Pons (tissue), 1 donor: ENCODE results near the gene TEX101.
"Not testable (repeated sequence)": the region's sequence is repeated elsewhere in the genome, so short reads cannot be mapped to it uniquely, and the experiment has no call there.

Experiments
- DNase-seq: peaks from one replicate; pipeline ENCODE4 v3.0.0-alpha.2; 2016; ENCODE audit warnings: low spot score

Gene TEX101

DNA sequence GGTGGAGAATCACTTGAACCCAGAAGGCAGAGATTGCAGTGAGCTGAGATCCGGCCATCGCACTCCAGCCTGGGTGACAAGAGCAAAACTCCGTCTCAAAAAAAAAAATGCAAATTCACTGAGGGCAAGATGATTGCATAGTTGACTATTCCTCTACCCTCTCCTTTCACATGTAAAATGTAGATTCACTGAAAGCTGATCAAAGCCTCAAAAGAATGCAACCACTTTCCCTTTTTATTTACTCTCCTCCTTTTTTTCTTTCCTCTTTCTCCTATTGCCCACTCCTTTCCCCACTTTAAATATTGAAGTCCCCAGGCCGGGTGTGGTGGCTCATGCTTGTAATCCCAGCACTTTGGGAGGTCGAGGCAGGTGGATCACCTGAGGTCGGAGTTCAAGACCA, 6.3 kb downstream of the TEX101 start:
- no peak for DNase-seq

DNA sequence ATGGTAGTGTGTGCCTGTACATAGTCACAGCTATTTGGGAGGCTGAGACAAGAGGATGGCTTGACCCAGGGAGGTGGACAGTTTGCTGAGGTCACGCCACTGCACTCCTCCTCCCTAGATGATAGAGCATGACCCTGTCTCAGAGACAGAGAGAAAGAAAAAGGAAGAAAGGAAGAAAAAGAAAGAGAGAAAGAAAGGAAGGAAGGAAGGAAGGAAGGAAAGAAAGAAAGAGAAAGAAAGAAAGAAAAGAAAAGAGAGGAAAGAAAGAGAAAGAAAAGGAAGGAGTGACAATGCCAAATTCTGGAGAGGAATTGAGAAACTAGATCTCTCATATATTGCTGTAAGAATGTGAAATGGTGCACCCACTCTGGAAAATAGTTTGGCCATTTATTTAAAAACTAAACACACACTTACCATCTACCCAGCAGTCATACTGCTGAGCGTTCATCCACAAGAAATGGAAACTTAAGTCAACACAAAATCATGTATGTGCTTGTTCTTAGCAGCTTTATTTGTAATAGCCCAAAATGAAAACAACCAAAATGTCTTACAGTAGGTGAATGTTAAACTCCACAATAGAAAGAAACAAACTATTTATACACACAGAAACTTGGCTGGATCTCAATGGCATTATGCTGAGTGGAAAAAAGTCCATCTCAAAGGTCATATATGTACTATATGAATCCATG, 7.5 kb downstream of the TEX101 start:
- DNase-seq = no peak

DNA sequence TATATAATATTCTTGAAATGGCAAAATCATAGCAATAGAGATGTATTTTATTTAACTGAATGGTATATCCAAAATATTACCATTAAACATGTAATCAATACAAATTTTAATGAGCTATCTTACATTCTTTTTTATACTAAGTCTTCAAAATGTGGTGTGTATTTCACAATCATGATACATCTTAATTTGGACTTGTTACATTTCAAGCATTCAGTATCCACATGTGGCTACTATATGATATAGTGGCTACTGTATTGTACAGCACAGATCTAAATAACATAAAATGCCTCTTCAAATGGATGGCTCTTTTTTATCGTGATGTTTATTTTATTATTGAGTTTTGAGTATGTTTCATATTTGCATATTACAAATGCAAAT, 8.0 kb downstream of the TEX101 start:
- no peak for DNase-seq

DNA sequence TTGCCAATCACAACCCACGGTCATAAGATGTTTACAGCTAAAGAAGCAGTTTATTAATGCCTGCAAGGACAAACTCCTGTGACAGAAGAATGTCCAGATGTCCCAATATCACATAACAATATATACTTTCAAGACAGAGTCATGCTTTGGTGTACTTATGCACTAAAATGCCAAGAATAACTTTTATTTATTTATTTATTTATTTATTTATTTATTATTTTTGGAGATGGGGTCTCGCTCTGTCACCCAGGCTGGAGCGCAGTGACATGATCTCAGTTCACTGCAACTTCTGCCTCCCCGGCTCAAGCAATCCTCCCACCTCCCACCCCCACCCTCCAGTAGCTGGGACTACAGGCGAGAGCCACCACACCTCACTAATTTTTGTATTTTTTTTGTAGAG, 9.1 kb downstream of the TEX101 start:
- DNase-seq = no peak

DNA sequence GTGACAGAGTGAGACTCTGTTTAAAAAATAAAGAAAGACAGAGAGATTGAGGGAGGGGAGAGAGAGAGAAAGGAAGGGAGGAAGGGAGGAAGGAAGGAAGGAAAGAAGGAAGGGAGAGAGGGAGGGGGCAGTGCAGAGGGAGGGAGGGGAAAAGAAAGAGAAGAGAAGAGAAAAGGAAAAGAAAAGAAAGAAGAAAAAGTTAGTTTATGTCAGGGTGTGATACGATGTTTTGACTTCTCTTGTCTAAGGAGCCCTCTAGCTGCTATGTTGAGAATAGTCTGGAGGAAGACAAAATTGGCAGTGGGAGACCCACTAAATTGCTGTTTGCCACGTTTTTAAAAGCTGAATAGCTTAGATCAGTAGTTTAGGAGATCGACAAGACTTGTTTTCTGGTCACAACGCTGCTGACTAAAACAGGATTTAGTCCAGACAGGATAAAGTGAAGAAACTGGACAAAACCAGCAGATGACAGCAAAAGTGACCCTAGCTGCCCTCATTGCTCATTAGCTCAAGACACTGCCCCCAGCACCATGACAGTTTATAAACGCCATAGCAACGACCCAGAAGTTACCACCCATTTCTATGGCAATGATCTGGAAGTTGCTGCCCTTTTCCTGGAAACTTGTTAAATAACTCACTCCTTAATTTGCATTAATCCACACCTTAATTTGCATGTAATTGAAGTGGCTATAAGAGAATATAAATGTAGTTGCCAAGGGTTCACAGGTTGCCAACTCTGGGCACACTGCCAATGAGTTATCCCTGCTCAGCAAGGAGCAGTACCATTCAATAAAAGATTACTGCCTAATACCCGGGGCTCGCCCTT, 11.1 kb downstream of the TEX101 start:
- peak; percentile 10 for DNase-seq

DNA sequence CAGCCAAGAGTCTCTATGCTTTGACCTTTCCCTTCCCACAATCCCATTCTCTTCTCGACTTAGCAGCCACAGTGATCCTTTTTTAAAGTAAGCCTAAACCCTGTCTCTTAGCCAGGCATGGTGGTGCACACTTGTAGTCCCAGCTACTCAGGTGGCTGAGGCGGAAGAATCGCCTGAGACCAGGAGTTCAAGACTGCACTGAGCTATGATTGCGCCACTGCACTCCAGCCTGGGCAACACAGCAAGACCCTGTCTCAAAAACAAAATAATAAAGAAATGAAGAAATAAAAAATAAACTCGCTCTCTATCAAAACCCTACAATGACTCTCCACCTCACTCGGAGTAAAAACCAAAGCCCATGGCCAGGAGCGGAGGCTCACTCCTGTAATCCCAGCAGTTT, 14.7 kb downstream of the TEX101 start:
- DNase-seq = no peak

DNA sequence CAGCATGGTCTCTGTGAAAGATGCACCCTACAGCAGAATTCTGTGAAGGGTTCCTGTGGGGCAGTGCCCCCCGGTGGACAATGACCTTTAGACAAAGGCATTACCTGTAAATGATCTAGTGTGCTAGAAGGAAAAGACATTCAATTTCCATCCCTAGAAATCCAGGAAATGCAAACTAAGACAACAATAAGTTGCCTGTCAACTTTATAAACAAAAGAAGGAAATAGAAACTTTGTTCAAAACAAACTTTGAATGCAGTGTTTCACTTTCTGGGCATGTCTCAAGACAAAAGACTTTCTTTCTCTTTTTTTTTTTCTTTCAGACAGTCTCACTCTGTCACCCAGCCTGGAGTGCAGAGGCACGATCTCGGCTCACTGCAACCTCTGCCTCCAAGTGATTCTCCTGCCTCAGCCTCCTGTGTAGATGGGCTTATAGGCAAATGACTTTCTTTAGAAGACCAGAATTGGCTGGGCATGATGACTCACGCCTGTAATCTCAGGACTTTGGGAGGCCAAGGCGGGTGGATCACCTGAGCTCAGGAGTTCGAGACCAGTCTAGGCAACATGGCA, 15.5 kb downstream of the TEX101 start:
- no peak for DNase-seq

DNA sequence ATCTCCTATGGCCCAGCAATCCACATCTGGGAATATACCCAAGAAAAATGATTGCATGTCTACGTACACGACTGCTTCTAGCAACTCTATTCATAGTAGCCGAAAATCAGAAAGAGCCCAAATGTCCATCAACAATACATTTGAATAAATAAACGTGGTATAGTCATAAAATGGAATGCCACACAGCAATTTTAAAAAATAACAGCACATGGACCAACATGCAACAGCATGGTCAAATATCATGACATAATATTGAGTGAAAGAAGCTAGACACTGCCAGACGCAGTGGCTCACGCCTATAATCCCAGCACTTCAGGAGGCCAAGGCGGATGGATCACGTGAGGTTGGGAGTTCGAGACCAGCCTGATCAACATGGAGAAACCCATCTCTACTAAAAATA, 16.3 kb downstream of the TEX101 start:
- DNase-seq = no peak

DNA sequence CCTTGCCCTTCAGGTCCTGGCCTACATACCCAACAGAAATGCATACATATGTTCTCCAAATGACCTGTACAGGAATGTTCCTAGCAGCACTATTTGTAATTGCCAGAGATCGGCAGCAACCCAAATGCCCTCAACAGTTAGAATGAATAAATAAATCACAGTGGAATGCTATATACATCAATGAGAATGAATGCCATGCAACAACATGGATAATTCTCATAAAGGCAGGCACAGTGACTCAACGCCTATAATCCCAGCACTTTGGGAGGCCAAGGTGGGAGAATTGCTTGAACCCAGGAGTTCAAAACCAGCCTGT, 18.6 kb downstream of the TEX101 start:
- no peak for DNase-seq

DNA sequence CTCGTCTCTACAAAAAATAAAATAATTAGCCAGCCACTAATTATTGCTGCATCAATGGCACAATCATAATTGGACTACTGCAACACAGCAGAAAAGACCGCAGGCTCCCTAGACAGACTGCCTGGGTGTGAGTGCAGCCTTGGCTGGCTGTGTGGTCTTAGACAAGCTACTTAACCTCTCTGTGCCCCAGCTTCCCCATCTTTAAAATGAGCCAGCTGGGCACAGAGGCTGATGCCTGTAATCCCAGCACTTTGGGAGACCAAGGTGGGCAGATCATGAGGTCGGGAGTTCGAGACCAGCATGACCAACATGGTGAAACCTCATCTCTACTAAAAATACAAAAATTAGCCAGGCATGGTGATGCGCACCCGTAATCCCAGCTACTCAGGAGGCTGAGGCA, 19.0 kb downstream of the TEX101 start:
- DNase-seq = no peak

DNA sequence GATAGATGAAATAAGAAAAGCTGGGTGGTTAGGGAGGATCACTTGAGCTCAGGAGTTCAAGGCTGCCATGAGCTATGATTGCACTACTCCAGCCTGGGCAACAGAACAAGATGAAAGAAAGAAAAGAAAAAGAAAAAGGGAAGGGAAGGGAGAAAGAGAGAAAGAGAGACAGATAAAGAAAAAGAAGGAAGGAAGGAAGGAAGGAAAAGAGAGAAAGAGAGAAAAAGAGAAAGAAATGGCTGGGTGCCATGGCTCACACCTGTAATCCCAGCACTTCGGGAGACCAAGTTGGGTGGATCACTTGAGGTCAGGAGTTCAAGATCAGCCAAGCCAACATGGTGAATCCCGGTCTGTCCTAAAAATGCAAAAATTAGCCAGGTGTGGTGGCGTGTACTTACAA, 21.1 kb downstream of the TEX101 start:
- no peak for DNase-seq

DNA sequence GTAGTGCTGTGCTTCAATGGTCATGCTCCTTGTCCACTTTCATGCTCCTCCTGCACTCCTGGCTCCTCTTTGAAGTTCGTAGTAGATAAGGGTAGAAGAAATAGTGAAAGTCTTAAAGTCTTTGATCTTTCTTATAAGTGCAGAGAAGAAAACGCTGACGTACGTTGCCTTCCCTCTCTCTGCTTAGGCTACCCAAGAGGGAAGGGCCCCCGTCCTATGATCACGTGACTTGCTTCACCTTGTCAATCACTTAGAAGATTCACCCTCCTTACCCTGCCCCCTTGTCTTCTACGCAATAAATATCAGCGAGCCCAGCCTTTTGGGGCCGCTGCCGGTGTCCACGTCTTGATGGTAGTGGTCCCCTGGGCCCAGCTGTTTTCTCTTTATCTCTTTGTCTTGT, 22.6 kb downstream of the TEX101 start:
- not testable (repeated sequence) for DNase-seq

DNA sequence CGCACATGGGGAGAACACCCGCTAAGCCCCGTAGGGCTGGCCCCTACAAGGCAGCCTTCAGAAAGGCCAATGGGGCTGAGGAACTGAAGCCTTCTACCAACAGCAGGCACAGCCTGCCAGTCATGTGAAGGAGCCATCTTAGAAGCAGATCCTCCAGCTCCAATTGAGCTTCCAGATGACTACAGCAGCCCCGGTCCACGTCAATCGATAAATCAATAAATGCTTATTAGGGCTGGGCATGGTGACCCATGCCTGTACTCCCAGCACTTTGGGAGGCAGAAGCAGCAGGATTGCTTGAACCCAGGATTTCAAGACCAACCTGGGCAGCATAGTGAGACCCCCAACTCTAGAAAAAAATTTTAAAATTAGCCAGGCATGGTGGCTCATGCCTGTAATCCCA, 23.0 kb downstream of the TEX101 start:
- no peak for DNase-seq

DNA sequence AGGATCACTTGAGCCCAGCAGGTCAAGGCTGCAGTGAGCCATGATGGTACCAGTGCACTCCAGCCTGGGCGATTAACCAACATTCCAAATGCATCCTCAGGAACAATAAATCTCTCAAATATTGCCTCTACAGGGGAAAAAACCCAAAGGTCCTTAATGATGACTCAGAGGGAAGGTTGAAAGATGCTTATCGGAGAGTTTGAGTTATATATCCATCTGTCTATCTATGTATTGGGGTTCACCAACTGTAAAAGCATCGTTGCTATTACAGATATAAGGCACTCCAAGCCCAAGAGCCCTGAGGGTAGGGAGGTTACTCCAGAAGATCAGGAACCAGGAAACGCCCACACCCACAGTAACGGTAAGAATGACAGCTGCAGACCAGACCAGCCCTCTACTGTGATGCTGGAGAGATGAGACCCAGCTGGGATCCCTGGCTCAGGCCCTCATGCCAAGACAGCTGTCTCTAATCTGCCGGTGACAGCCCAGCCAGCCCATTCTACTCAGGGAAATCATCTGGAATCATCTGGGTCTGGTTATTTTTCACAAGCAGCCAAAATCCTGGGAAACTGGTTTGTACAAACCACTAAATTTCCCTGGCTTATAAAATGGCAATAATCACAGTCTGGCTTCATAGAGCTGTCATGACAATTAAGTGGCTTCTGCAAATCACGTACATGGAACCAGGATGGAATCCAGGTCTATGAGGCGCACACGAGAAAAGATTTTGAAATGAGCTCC, 23.8 kb downstream of the TEX101 start:
- no peak for DNase-seq

DNA sequence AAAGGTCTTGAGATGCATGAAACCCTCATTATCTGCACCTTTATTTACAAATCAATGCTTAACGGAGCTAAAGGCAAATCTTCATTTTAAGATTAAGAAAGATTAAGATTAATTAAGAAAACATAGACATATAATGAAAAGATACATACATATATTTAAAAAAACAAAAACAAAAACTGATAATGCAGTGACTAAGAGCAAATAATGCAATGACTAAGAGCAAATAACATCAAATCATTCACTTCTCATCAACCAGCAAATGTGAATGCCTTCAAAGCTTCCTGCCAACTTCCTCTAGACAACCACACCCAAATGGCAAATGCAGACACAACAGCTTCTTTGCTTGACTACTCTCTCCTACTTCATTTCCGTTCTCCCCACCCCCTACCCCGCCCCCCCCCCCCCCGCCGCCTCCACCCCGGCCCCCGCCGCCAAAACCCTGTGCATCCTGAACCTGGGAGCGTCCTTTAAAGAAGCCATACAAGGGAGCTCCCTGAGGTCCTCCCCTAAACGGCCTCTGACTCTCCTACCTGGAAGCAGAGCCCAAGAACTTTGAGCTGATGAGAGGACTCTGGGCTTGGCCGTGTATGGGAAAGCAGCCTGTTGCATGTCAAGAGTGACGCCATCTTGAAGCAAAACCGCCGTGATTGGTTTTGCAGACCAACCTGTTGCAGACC, 24.5 kb downstream of the TEX101 start:
- no peak for DNase-seq

DNA sequence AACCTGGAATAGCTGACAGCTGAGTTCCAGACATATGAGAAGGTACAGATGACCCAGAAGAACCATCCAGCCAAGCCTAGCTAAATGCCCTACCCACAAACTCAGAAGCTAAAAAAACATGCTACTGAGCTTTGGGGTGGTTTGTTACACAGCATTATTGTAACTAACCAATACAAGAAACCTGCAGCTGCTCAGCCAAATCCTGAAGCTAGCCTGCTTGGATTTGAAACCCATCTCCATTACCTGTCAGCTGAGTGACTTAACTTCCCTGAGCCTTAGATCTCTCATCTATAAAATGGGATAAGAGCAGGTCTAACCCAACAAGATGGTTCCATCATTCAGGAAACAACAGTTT, 25.0 kb downstream of the TEX101 start:
- no peak for DNase-seq

DNA sequence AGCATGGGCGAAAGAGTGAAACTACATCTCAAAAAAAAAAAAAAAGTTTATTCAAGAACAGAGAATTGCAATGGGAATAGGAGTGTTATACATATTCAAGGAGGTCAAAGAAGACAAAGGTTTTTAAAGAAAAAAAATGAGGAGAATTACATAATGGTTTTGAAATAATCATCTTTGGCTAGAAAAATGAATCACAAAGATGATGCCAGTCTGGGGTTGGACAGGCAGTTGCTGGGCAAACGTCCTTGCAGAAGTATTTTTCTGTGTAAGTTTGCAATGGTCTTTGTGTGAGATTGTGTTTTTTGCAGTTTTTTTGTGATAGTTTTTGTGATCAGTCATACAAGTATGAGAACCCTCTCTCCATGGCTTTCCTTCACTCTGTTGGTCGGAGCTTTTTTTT, 27.0 kb downstream of the TEX101 start:
- no peak for DNase-seq

DNA sequence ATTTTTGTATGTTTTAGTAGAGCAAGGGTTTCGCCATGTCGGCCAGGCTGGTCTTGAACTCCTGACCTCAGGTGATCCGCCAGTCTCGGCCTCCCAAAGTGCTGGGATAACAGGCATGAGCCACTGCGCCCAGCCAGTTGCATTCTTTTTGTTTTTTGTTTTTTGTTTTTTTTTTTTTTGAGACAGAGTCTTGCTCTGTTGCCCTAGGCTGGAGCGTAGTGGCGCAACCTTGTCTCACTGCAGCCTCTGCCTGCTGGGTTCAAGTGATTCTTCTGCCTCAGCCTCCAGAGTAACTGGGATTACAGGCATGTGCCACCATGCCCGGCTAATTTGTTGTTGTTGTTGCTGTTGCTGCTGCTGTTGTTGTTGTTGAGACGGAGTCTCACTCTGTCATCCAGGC, 29.4 kb downstream of the TEX101 start:
- DNase-seq = not testable (repeated sequence)

DNA sequence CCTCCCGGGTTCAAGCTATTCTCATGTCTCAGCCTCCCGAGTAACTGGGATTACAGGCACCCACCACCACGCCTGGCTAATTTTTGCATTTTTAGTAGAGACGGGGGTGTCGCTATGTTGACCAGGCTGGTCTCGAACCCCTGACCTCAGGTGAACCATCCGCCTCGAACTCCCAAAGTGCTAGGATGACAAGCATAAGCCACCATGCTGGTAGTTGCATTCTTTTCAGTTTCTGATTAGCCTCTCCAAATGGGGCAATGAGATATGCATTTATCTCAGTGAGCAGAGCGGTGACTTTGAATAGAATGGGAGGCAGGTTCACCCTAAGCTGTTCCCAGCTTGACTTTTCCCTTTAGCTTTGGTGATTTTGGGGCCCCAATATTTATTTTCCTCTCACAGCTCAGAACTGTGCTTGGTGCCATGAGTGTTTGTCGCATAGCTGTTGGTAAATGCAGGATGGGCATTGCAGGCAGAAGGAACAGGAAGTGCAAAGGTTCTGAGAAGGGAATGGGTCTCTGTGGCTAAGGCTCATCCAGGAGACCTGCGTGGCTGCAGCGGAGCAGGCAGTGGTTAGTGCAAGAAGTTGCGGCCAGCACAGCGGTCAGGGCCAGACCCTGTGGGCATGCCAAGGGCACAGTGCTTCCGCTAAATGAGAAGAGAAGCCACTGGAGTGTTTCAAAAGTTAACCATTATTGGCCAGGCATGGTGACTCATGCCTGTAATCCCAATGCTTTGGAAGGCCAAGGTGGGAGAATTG, 30.0 kb downstream of the TEX101 start:
- no peak for DNase-seq

DNA sequence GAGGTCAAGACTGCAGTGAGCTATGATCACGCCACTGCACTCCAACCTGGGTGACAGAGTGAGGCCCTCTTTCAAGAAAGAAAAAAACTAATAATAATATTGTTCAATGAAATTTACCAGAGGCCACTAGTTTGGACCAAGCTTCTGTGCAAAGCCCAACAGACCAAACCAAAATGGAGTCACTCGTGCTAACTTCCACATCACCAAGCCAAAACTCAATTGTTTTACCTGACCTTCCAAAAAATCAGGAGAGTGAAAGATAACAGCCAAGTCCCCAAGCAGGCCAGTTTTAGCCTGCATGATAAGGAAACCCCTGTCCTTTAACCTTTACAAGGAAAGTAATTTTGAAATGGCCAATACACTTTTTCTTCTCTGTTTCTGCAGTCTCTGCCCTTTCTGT, 30.7 kb downstream of the TEX101 start:
- DNase-seq = no peak

DNA sequence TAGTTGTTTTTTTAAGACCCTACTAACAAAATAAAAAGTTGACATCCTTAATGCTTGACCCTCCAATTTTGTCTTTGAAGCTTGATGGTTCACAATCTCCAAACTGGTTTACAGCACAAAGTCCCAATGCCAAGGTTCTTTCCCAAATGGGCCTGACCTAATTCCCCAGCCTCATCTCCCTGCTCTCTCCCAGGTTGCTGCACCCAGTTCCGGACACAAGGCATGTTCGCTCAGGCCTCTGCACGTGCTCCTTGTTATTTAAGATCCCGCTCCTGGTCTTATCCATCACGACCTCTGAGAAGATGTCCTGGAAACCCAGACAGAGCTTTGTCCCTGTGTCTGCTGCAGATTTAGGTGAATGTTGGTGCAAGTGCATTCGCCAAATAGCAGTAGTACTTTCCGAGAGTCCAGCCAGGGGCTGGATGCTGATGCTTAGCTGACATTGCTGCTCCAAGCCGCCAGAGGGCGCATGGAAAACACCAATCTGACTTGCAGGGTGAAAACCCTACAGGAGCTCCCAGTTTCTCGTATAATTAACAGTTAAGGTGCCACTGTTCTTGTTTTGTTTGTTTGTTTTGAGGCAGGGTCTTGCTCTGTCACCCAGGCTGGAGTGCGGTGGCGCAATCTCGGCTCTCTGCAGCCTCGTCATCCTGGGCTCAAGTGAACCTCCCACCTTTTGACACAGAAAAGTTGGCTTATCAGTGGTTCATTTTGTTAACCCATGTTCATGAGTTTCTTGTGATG, 32.2 kb downstream of the TEX101 start:
- peak; percentile 82 for DNase-seq
